GM18867 (cell line): ENCODE data around the gene RCE1.

Source experiments
- ATAC-seq: cut with Tn5 transposase; IDR thresholded peaks from one replicate; pipeline ENCODE4 v1.9.1; 2021; ENCODE audit warnings: mild to moderate bottlenecking, moderate library complexity; ENCODE audit not compliant: unreplicated experiment

Gene RCE1

GRCh38 chr11:66884443-66884842, 41.2 kb downstream of the RCE1 start:
- no peak for ATAC-seq

GRCh38 chr11:66885469-66885868, 42.2 kb downstream of the RCE1 start:
- ATAC-seq, result no peak

- no peak for ATAC-seq
These were observed 42.8 kb downstream of the RCE1 start for GRCh38 chr11:66885950-66886440.

GRCh38 chr11:66886671-66887221, 43.5 kb downstream of the RCE1 start:
- no peak for ATAC-seq

- ATAC-seq, result no peak
These were observed 44.3 kb downstream of the RCE1 start for GRCh38 chr11:66887526-66887925.

- no peak for ATAC-seq
These were observed 45.0 kb downstream of the RCE1 start for GRCh38 chr11:66888282-66888681.

GRCh38 chr11:66889960-66890359, 46.7 kb downstream of the RCE1 start:
- ATAC-seq, result no peak

- ATAC-seq, result peak; percentile 96
These were observed 48.8 kb downstream of the RCE1 start for GRCh38 chr11:66891851-66892660.

- ATAC-seq, result no peak
These were observed 49.7 kb downstream of the RCE1 start for GRCh38 chr11:66892911-66893310.

- no peak for ATAC-seq
These were observed 50.9 kb downstream of the RCE1 start for GRCh38 chr11:66894141-66894540.
